ENCODE data around the gene ZNF497. TPM values are rescaled to one million over a fixed set of nuclear protein-coding genes. Genes with fewer than 3 reads are reported as not detected.

Gene ZNF497
- total RNA-seq, 1 experiment from 2014 or later: 1.7 TPM

- Mint-ChIP-seq H3K4me1 (peaks cover 3% of the 10 kb centered on the region; the same call in 1 of the 2 replicates), H3K36me3 (no peaks in the 10 kb centered on the region), H3K4me3 (peak overlapping the region; percentile 77), H3K27me3 (ENCODE audit: low read depth) (peaks cover 53% of the 10 kb centered on the region), H3K27ac (no peak overlapping the region), H3K9me3 (no peaks in the 10 kb centered on the region; the same call in 1 of the 2 replicates)
- no peak for DNase-seq (ENCODE audit: low spot score)
- no peak for ATAC-seq
- ChIA-PET CTCF (interaction anchor here (3.2 kb wide), 1 partner anchor 16 kb away, joined by 10 read pairs; no protein-coding TSS in a partner anchor), POLR2A (interaction anchor here (0.6 kb wide), 1 partner anchor 31 kb away, joined by 8 read pairs; no protein-coding TSS in a partner anchor)
- TF ChIP-seq ZNF512 (CRISPR knock-in tag; IDR thresholded peaks at IDR 0.05; ENCODE audit: borderline replicate concordance) (no peak), JUN (CRISPR knock-in tag; IDR thresholded peaks at IDR 0.05) (no peak), NFE2L1 (CRISPR knock-in tag; IDR thresholded peaks at IDR 0.05) (no peak)
- TF ChIP-seq, protein P1, sequence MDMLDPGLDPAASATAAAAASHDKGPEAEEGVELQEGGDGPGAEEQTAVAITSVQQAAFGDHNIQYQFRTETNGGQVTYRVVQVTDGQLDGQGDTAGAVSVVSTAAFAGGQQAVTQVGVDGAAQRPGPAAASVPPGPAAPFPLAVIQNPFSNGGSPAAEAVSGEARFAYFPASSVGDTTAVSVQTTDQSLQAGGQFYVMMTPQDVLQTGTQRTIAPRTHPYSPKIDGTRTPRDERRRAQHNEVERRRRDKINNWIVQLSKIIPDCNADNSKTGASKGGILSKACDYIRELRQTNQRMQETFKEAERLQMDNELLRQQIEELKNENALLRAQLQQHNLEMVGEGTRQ (CRISPR knock-in tag; IDR thresholded peaks at IDR 0.05): no peak
These were observed 17.0 kb downstream of the ZNF497 start for GRCh38 chr19:58345558-58345957.

- Mint-ChIP-seq H3K9me3 (peaks cover 3% of the 10 kb centered on the region), H3K36me3 (peaks cover 24% of the 10 kb centered on the region)
These were observed 23.6 kb downstream of the ZNF497 start for GRCh38 chr19:58338825-58339558.

GRCh38 chr19:58338336-58338735 lies 24.2 kb downstream of the ZNF497 start:
- POLR2A ChIA-PET: no interaction called here
- Mint-ChIP-seq H3K4me3 (no peak overlapping the region), H3K9me3 (peaks cover 3% of the 10 kb centered on the region; the same call in 1 of the 2 replicates), H3K27ac (no peak overlapping the region), H3K27me3 (ENCODE audit: low read depth) (peaks cover 3% of the 10 kb centered on the region; the same call in 1 of the 2 replicates), H3K36me3 (peaks cover 24% of the 10 kb centered on the region), H3K4me1 (no peaks in the 10 kb centered on the region)
- DNase-seq (ENCODE audit: low spot score): no peak
- CTCF ChIA-PET: interaction anchor here (0.7 to 1.6 kb wide), 5 partner anchors 19 to 37 kb away, joined by 4 to 6 read pairs (median 5); partner anchors contain the start of gene ZNF497
- no peak for ATAC-seq
- TF ChIP-seq CDX4 (CRISPR knock-in tag; IDR thresholded peaks at IDR 0.05; ENCODE audit: borderline replicate concordance): no peak
- TF ChIP-seq ZSCAN18 (CRISPR knock-in tag; IDR thresholded peaks at IDR 0.05): no peak
- TF ChIP-seq ATF2 (CRISPR knock-in tag; IDR thresholded peaks at IDR 0.05; ENCODE audit: borderline replicate concordance, low read depth): no peak
- no peak for TF ChIP-seq MXD4 (CRISPR knock-in tag; IDR thresholded peaks at IDR 0.05; ENCODE audit: borderline replicate concordance)
- no peak for TF ChIP-seq OVOL2 (CRISPR knock-in tag; IDR thresholded peaks at IDR 0.05; ENCODE audit: borderline replicate concordance)
- TF ChIP-seq, protein P2, sequence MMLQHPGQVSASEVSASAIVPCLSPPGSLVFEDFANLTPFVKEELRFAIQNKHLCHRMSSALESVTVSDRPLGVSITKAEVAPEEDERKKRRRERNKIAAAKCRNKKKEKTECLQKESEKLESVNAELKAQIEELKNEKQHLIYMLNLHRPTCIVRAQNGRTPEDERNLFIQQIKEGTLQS (CRISPR knock-in tag; conservative IDR thresholded peaks at IDR 0.05): no peak
- no peak for TF ChIP-seq SMAD3 (CRISPR knock-in tag; IDR thresholded peaks at IDR 0.05; ENCODE audit: borderline replicate concordance)
- no peak for TF ChIP-seq JUN (CRISPR knock-in tag; IDR thresholded peaks at IDR 0.05)
- TF ChIP-seq ZNF263 (CRISPR knock-in tag; IDR thresholded peaks at IDR 0.05; ENCODE audit: low read depth): no peak
- TF ChIP-seq, protein P3, sequence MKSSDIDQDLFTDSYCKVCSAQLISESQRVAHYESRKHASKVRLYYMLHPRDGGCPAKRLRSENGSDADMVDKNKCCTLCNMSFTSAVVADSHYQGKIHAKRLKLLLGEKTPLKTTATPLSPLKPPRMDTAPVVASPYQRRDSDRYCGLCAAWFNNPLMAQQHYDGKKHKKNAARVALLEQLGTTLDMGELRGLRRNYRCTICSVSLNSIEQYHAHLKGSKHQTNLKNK (CRISPR knock-in tag; IDR thresholded peaks at IDR 0.05): no peak

More at GRCh38 chr19:58338825-58339558, 23.6 kb downstream of the ZNF497 start:
- TF ChIP-seq SMAD4 (CRISPR knock-in tag; IDR thresholded peaks at IDR 0.05): no peak
- TF ChIP-seq CTCF (IDR thresholded peaks at IDR 0.05): peak; percentile 35
- POLR2A ChIA-PET: interaction anchor here (0.6 kb wide), 1 partner anchor 53 kb away, joined by 3 read pairs; no protein-coding TSS in a partner anchor
- Mint-ChIP-seq H3K27me3 (ENCODE audit: low read depth) (peaks cover 3% of the 10 kb centered on the region; the same call in 1 of the 2 replicates), H3K27ac (no peak overlapping the region), H3K4me3 (no peak overlapping the region), H3K4me1 (no peaks in the 10 kb centered on the region)
- peak; percentile 73 for DNase-seq (ENCODE audit: low spot score)
- peak; percentile 91 for ATAC-seq
- CTCF ChIA-PET: interaction anchor here (0.6 to 2.2 kb wide), 21 partner anchors 8 to 175 kb away, joined by 3 to 19 read pairs (median 4); partner anchors contain the start of genes A1BG, RNF225, ZNF324 and ZNF497
